Measurements from ENCODE around the gene TMEM52B. TPM values are rescaled to one million over a fixed set of nuclear protein-coding genes. Genes with fewer than 3 reads are reported as not detected.

The TMEM52B gene
- total and polyA plus RNA-seq, 9 of the 15 experiments (the other 6 are each of a cell fraction or from before 2014, with no cell fraction given) = not detected

DNA sequence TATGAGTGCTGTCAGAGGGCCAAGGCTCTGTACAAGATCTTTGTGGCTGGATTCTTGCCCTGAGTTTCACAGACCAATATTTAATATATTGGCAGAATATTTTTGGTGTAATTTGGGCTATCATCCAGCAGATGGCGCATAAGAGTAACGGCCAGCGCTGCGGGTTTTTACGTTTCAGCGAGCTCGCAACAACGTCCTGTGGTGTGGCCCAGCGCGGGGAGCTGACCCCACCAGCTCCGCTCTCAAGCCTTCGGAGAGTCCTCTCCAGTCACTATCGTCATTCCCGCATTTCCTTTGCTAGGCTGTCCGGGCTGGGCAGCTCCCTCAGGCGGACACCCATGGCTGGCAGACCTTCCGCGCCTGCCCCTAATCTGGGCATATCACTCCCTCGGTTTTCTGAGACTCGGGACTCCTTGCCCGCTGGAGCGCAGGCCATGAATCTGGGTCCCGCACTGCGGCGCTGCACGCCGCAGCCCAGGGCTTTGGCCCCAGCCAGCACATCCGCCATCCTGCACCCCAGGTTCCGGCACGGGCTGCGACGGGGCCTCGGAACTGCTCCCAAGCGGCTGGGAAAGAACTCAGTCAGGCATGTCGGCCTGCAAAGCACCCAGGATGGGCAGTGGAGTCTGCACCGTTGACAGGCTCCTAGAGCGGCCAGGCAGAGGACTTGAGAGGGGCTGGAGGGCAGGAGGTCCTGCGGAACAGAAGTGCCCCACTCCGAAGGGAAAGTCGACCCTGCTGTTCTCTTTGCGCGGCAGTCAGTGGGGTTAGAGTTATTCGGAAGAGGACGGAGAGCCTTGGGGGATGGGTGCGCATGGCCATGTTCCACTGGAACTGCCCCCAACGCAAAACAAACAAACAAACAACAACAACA is 25.3 kb upstream of the TMEM52B start (continued):
- peak; percentile 34 for TF ChIP-seq SMC3 (conservative IDR thresholded peaks at IDR 0.05; ENCODE audit: insufficient read depth, low read depth, low read length)

DNA sequence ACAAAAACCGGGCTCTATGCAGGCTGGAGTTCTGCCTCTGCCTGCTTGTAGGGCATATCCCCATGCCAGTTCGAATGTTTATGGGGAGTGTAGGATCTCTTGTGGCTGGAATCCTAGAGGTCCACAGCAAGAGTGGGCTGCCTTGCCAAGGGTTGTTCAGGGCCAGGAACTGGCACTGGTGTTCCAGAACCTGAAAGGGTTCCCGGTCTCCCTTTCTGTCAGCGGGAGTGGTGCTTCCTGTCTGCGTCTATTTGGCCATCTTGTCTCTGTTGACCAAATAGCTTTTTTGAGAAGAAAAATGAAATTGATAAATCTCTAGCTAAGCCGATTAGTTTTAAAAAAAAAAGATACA is 24.7 kb upstream of the TMEM52B start:
- no peaks in the 10 kb centered on the region for H3K9me3 ChIP-seq (replicated peaks; ENCODE audit: control insufficient read depth, insufficient read depth, low read depth, low read length)
- no peak overlapping the region for H3K4me3 ChIP-seq
- in situ Hi-C loops (cut with MboI) (no loop called here), intact Hi-C loops (cut with micrococcal nuclease) (no loop called here)
- H3K79me2 ChIP-seq (ENCODE audit: control insufficient read depth, insufficient read depth, low read length) = no peaks in the 10 kb centered on the region
- no peaks in the 10 kb centered on the region for H3K36me3 ChIP-seq (ENCODE audit: control insufficient read depth, insufficient read depth, low read length)
- no peak overlapping the region for H3K27ac ChIP-seq (ENCODE audit: extremely low read depth, low read depth, low read length)
- H3K27me3 ChIP-seq (ENCODE audit: control insufficient read depth in 2 of 2, insufficient read depth in 2 of 2, low read length in 2 of 2) = peaks cover 0 to 11% of the 10 kb centered on the region in 2 experiments; a peak in 2 of 5 replicates
- ATAC-seq (no peak), FAIRE-seq (no peak), DNase-seq (ENCODE audit: extremely low read depth in 1 of 4, low spot score in 3 of 4) (no peak)
- H2AFZ ChIP-seq (ENCODE audit: low read depth, low read length) = no peak overlapping the region
- WGBS (ENCODE audit: insufficient coverage, low coverage, missing lambda C conversion rate) = 9% methylated on average over 6 of the region's 6 CpGs
- H3K4me2 ChIP-seq (ENCODE audit: insufficient read depth, low read length) = no peak overlapping the region
- ChIA-PET CTCF (ENCODE audit: low intra/inter-chr PET ratio) (interaction anchor here (1.0 to 1.3 kb wide), 2 partner anchors 36 to 1333 kb away, joined by 3 read pairs; no protein-coding TSS in a partner anchor), POLR2A (no interaction called here)
- no peak overlapping the region for H3K9ac ChIP-seq (ENCODE audit: insufficient read depth in 1 of 2, low read depth in 2 of 2, low read length in 2 of 2)
- H3K9me1 ChIP-seq (ENCODE audit: control insufficient read depth, insufficient read depth, low read length) = no peaks in the 10 kb centered on the region
- peaks cover 0 to 10% of the 10 kb centered on the region in 2 experiments; a peak in 2 of 5 replicates for H3K4me1 ChIP-seq (replicated peaks in 1 of 2; ENCODE audit: control insufficient read depth in 2 of 2, insufficient read depth in 2 of 2, low read length in 2 of 2)
- BruUV-seq (replicated peaks) = no TSS peak
- no peaks in the 10 kb centered on the region for H4K20me1 ChIP-seq (replicated peaks; ENCODE audit: control insufficient read depth, insufficient read depth, low read length)
- TF ChIP-seq PCBP1 (IDR thresholded peaks at IDR 0.05; ENCODE audit: low read depth, low read length, poor library complexity, severe bottlenecking) = no peak
- TF ChIP-seq SMARCE1 (IDR thresholded peaks at IDR 0.05) = no peak
- no peak for TF ChIP-seq ARID3B (CRISPR knock-in tag; IDR thresholded peaks at IDR 0.05; ENCODE audit: borderline replicate concordance)
- TF ChIP-seq PHF20 (IDR thresholded peaks at IDR 0.05; ENCODE audit: partially characterized antibody) = no peak
- no peak for TF ChIP-seq HDAC1 (IDR thresholded peaks at IDR 0.05)
- TF ChIP-seq SMAD2 (IDR thresholded peaks at IDR 0.05; ENCODE audit: low read depth, low read length) = no peak
- TF ChIP-seq ZNF280B (CRISPR knock-in tag; IDR thresholded peaks at IDR 0.05) = no peak
- TF ChIP-seq, protein P1, sequence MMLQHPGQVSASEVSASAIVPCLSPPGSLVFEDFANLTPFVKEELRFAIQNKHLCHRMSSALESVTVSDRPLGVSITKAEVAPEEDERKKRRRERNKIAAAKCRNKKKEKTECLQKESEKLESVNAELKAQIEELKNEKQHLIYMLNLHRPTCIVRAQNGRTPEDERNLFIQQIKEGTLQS (IDR thresholded peaks at IDR 0.05) = no peak
- TF ChIP-seq, protein P1 (CRISPR knock-in tag; conservative IDR thresholded peaks at IDR 0.05) = no peak
- TF ChIP-seq RBM39 (optimal IDR thresholded peaks at IDR 0.05; ENCODE audit: low read depth, low read length) = no peak
- TF ChIP-seq PBX2 (CRISPR knock-in tag; IDR thresholded peaks at IDR 0.05; ENCODE audit: low read depth) = no peak
- no peak for TF ChIP-seq PBX2 (tag; conservative IDR thresholded peaks at IDR 0.05; ENCODE audit: low read depth)

All from K562 (cell line).